Endothelial cell of umbilical vein (primary cell): ENCODE results near the gene ZNF324. TPM values are rescaled to one million over a fixed set of nuclear protein-coding genes. Genes with fewer than 3 reads are reported as not detected.
"Not testable (repeated sequence)": the region's sequence is repeated elsewhere in the genome, so short reads cannot be mapped to it uniquely, and the experiment has no call there.

Experiments used
- BruUV-seq: library from RNA; stranded (reverse); fragments of 400-500 nt; replicated peaks from 2 replicates; lab custom pipeline; 2021; lab: Mats Ljungman, UMichigan
- CTCF ChIA-PET: fragments of 300-600, 350-600 bp; sonication (Branson Sonifier 250); formaldehyde crosslinking; loops from one replicate; lab custom pipeline; 2021; ENCODE audit warnings: antibody characterized with exemption, inconsistent platforms; lab: Charles Lee
- POLR2A ChIA-PET: fragments of 300-600, 350-600 bp; sonication (Branson Sonifier 250); formaldehyde crosslinking; loops from one replicate; lab custom pipeline; 2021; ENCODE audit warnings: antibody characterized with exemption, inconsistent platforms; lab: Charles Lee
- DNase-seq: peaks from one replicate; pipeline ENCODE4 v3.0.0-alpha.2; 2011; ENCODE audit warnings: low read depth, low spot score
- FAIRE-seq: peaks from 2 replicates; lab custom pipeline; 2011; peaks lifted over from hg19 to GRCh38; lab: Jason Lieb, UNC
- H2AFZ ChIP-seq: 2 replicates; pipeline ENCODE4 v1.6.0; 2012; ENCODE audit warnings: low read depth, low read length, control low read depth, inconsistent platforms
- H3K27ac ChIP-seq: 2 replicates; pipeline ENCODE4 v1.5.1; 2011; ENCODE audit warnings: low read depth, mild to moderate bottlenecking, control low read depth, low read length, moderate library complexity; ENCODE audit not compliant: insufficient read depth
- H3K27me3 ChIP-seq, 2 experiments: 2 replicates each; pipeline versions ENCODE4 v1.6.0 to v1.6.1; 2011; ENCODE audit warnings: low read length in 2 of 2, mixed read lengths in 1 of 2; ENCODE audit not compliant: control insufficient read depth in 2 of 2, insufficient read depth in 2 of 2
- H3K36me3 ChIP-seq, 2 experiments: 2 replicates in 1 of 2; 3 replicates in 1 of 2; pipeline ENCODE4 v1.5.1; 2011; ENCODE audit warnings: low read length in 2 of 2, mild to moderate bottlenecking in 1 of 2, moderate library complexity in 1 of 2; ENCODE audit not compliant: control insufficient read depth in 2 of 2, insufficient read depth in 2 of 2; ENCODE audit errors: extremely low read depth in 1 of 2
- H3K4me1 ChIP-seq: 3 replicates; pipeline ENCODE4 v1.5.1; 2011; ENCODE audit warnings: mild to moderate bottlenecking, low read length; ENCODE audit not compliant: control insufficient read depth, insufficient read depth; ENCODE audit errors: extremely low read depth
- H3K4me2 ChIP-seq: 2 replicates; pipeline ENCODE4 v1.6.1; 2011; ENCODE audit warnings: low read length, control low read depth, mixed read lengths; ENCODE audit not compliant: insufficient read depth
- H3K4me3 ChIP-seq, 3 experiments: fragments of 200-600 bp in 1 of 3; sonication (generic), shearing (Covaris generic) in 1 of 3; replicated peaks in 1 of 3; 2 replicates each; pipeline ENCODE4 v1.5.1; 2011 to 2016; ENCODE audit warnings: control low read depth in 3 of 3, low read length in 3 of 3, mild to moderate bottlenecking in 2 of 3, inconsistent platforms in 1 of 3, low read depth in 1 of 3, moderate library complexity in 1 of 3; ENCODE audit not compliant: insufficient read depth in 1 of 3
- H3K79me2 ChIP-seq: 2 replicates; pipeline ENCODE4 v1.6.0; 2012; ENCODE audit warnings: low read length, inconsistent platforms; ENCODE audit not compliant: control insufficient read depth, insufficient read depth
- H3K9ac ChIP-seq: replicated peaks from 2 replicates; pipeline ENCODE3; 2011; ENCODE audit warnings: low read length, control low read depth; ENCODE audit not compliant: insufficient read depth; ENCODE audit errors: extremely low read depth
- H3K9me1 ChIP-seq: replicated peaks from 3 replicates; pipeline ENCODE4 v1.6.0; 2011; ENCODE audit warnings: mild to moderate bottlenecking, low read length; ENCODE audit not compliant: control insufficient read depth, insufficient read depth; ENCODE audit errors: extremely low read depth
- H3K9me3 ChIP-seq: replicated peaks from 2 replicates; pipeline ENCODE4 v1.5.1; 2012; ENCODE audit warnings: low read length, inconsistent platforms; ENCODE audit not compliant: control insufficient read depth, insufficient read depth
- H4K20me1 ChIP-seq: replicated peaks from 2 replicates; pipeline ENCODE3; 2011; ENCODE audit warnings: mild to moderate bottlenecking, low read length; ENCODE audit not compliant: control insufficient read depth, insufficient read depth; ENCODE audit errors: extremely low read depth
- CTCF ChIP-seq, 2 donors: IDR thresholded peaks; 1 replicate in 1 of 2; 2 replicates in 1 of 2; pipeline ENCODE4 v1.5.1; 2011; ENCODE audit warnings: low read length in 2 of 2, mild to moderate bottlenecking in 2 of 2, moderate library complexity in 2 of 2, control low read depth in 1 of 2, inconsistent platforms in 1 of 2, low read depth in 1 of 2; ENCODE audit not compliant: insufficient read depth in 1 of 2; ENCODE audit errors: extremely low read depth in 1 of 2
- EZH2 ChIP-seq: IDR thresholded peaks from 2 replicates; pipeline ENCODE4 v1.6.1; 2012; ENCODE audit warnings: borderline replicate concordance, low read depth, mild to moderate bottlenecking, moderate library complexity, low read length, inconsistent platforms; ENCODE audit not compliant: severe bottlenecking
- FOS ChIP-seq: IDR thresholded peaks from 2 replicates; pipeline ENCODE4 v1.6.1; 2011; ENCODE audit warnings: mild to moderate bottlenecking, low read length, moderate library complexity, borderline replicate concordance; ENCODE audit not compliant: insufficient read depth
- GATA2 ChIP-seq: IDR thresholded peaks from 2 replicates; pipeline ENCODE4 v1.7.0; 2011; ENCODE audit warnings: low read depth, mild to moderate bottlenecking, moderate library complexity, mixed read lengths, low read length; ENCODE audit not compliant: insufficient read length, insufficient read depth
- JUN ChIP-seq: IDR thresholded peaks from 2 replicates; pipeline ENCODE4 v1.6.1; 2011; ENCODE audit warnings: borderline replicate concordance, low read depth; ENCODE audit not compliant: insufficient read length, insufficient read depth
- MAX ChIP-seq: IDR thresholded peaks from 2 replicates; pipeline ENCODE4 v1.6.1; 2011; ENCODE audit not compliant: insufficient read depth, insufficient read length
- MYC ChIP-seq: IDR thresholded peaks from one replicate; pipeline ENCODE4 v1.6.1; 2011; ENCODE audit warnings: mild to moderate bottlenecking, low read depth, low read length
- POLR2A ChIP-seq: IDR thresholded peaks from 2 replicates; pipeline ENCODE4 v1.6.1; 2012; ENCODE audit warnings: low read depth, mild to moderate bottlenecking, control low read depth, low read length
- POLR2AphosphoS5 ChIP-seq: IDR thresholded peaks from 2 replicates; pipeline ENCODE4 v1.6.1; 2012; ENCODE audit warnings: low read depth, mild to moderate bottlenecking, control low read depth, low read length, moderate library complexity; ENCODE audit not compliant: insufficient read depth
- dilution Hi-C: fragments of 300-500 bp; cut with MboI; formaldehyde crosslinking; loops from one replicate; pipeline ENCODE4 v1.15.0; 2019; ENCODE audit warnings: low sequenced_read_pairs; ENCODE audit not compliant: extremely low pct_ligation_motif_present
- intact Hi-C: fragments of 100-400 bp; cut with micrococcal nuclease; formaldehyde crosslinking; loops from one replicate; pipeline ENCODE4 v1.10.0; 2022
- polyA plus RNA-seq, 4 experiments: library from polyadenylated mRNA; depleted of rRNA in 3 of 4; stranded (reverse) in 3 of 4; unstranded in 1 of 4; fragments of >200 nt; gene quantifications; 2 replicates each; pipeline versions ENCODE4 v1.2.1 to v1.2.3, GENCODE V29; 2011 to 2012; ENCODE audit warnings: missing spikeins in 1 of 4
- total RNA-seq: library from RNA; stranded (reverse); gene quantifications from 2 replicates; pipeline ENCODE4 v1.2.3, GENCODE V29; 2021

ZNF324 gene
- total and polyA plus RNA-seq, 2 donors (not counting 3 experiments of a cell fraction or from before 2014, with no cell fraction given): 6.4 to 8.7 TPM

- TF ChIP-seq POLR2AphosphoS5 (no peak), FOS (no peak), MAX (no peak), MYC (no peak), CTCF (IDR thresholded peaks at IDR 0.05; ENCODE audit: extremely low read depth in 1 of 2, insufficient read depth in 1 of 2, low read depth in 1 of 2, low read length in 2 of 2) (no peak), POLR2A (no peak), GATA2 (no peak), EZH2 (no peak), JUN (no peak)
- Histone ChIP-seq H3K9ac (no peak overlapping the region), H3K79me2 (no peaks in the 10 kb centered on the region), H3K4me2 (peak overlapping the region; percentile 27), H3K27me3 (peaks cover 0 to 2% of the 10 kb centered on the region in 2 experiments), H3K9me3 (no peaks in the 10 kb centered on the region), H3K9me1 (no peaks in the 10 kb centered on the region), H3K4me3 (peak overlapping the region; percentile 0 to 58 (median 45)), H3K4me1 (peaks cover 7% of the 10 kb centered on the region), H3K36me3 (peaks cover 3 to 5% of the 10 kb centered on the region in 2 experiments), H2AFZ (peak overlapping the region; percentile 80), H3K27ac (no peak overlapping the region), H4K20me1 (no peaks in the 10 kb centered on the region)
- ChIA-PET POLR2A (interaction anchor here (1.0 kb wide), 2 partner anchors 32 to 257 kb away, joined by 3 read pairs; partner anchors contain the start of genes ZNF274 and ZNF584), CTCF (interaction anchor here (1.0 kb wide), 2 partner anchors 10 to 11 kb away, joined by 3 read pairs; partner anchors contain the start of gene ZNF324B)
- BruUV-seq: TSS peak; percentile 89
- no peak for DNase-seq
- intact Hi-C loops (loop anchor here (1.0 to 2.0 kb wide), 3 partner anchors 11 to 114 kb away; partner anchors contain the start of genes ZNF324B, ZNF584 and ZSCAN22), dilution Hi-C loops (no loop called here)
- no peak for FAIRE-seq
These were observed 26.3 kb upstream of the ZNF324 start for GRCh38 chr19:58440556-58440955.

- BruUV-seq, H3K79me2 ChIP-seq, H3K4me2 ChIP-seq, dilution Hi-C loops, H3K9me3 ChIP-seq, H3K4me1 ChIP-seq, H3K27ac ChIP-seq, H3K36me3 ChIP-seq, intact Hi-C loops, POLR2A ChIA-PET, H4K20me1 ChIP-seq, FAIRE-seq, H3K9me1 ChIP-seq, H3K27me3 ChIP-seq, H3K4me3 ChIP-seq, CTCF ChIA-PET, H3K9ac ChIP-seq, H2AFZ ChIP-seq, DNase-seq: not testable (repeated sequence)
These were observed 23.9 kb upstream of the ZNF324 start for GRCh38 chr19:58442986-58443385.

- H4K20me1 ChIP-seq, H3K9me3 ChIP-seq, H3K9me1 ChIP-seq, H3K27ac ChIP-seq, H3K4me2 ChIP-seq, H3K4me3 ChIP-seq, H3K9ac ChIP-seq, CTCF ChIA-PET, H3K79me2 ChIP-seq, H3K36me3 ChIP-seq, FAIRE-seq, DNase-seq, H3K27me3 ChIP-seq, H2AFZ ChIP-seq, H3K4me1 ChIP-seq, POLR2A ChIA-PET, dilution Hi-C loops, BruUV-seq, intact Hi-C loops: not testable (repeated sequence)
These were observed 18.0 kb upstream of the ZNF324 start for GRCh38 chr19:58448860-58449259.
